ENCODE measurements around the gene FGFR4.

- TF ChIP-seq, protein P1, sequence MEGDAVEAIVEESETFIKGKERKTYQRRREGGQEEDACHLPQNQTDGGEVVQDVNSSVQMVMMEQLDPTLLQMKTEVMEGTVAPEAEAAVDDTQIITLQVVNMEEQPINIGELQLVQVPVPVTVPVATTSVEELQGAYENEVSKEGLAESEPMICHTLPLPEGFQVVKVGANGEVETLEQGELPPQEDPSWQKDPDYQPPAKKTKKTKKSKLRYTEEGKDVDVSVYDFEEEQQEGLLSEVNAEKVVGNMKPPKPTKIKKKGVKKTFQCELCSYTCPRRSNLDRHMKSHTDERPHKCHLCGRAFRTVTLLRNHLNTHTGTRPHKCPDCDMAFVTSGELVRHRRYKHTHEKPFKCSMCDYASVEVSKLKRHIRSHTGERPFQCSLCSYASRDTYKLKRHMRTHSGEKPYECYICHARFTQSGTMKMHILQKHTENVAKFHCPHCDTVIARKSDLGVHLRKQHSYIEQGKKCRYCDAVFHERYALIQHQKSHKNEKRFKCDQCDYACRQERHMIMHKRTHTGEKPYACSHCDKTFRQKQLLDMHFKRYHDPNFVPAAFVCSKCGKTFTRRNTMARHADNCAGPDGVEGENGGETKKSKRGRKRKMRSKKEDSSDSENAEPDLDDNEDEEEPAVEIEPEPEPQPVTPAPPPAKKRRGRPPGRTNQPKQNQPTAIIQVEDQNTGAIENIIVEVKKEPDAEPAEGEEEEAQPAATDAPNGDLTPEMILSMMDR (IDR thresholded peaks at IDR 0.05; ENCODE audit: insufficient read depth, low read length, poor library complexity, severe bottlenecking), result no peak
- no peak for TF ChIP-seq EZH2phosphoT487 (conservative IDR thresholded peaks at IDR 0.05; ENCODE audit: low read length)
Observed at GRCh38 chr5:177103523-177104253, 17.0 kb downstream of the FGFR4 start.

Measured in SU-DHL-6 (cell line).